Esophagus squamous epithelium (tissue), 4 donors: ENCODE results near the gene LCE6A.

Experiments
- CTCF ChIP-seq, 6 experiments: fragments of 450-650 bp in 4 of 6; fragments of 200-600 bp in 2 of 6; sonication (generic) in 2 of 6; IDR thresholded peaks; one replicate each; pipeline ENCODE4 v1.5.1; 2016 to 2019; ENCODE audit warnings: antibody characterized with exemption in 6 of 6, mild to moderate bottlenecking in 4 of 6, moderate library complexity in 4 of 6
- POLR2A ChIP-seq, 4 donors: fragments of 450-650 bp; IDR thresholded peaks; one replicate each; pipeline ENCODE4 v1.6.1; 2017; ENCODE audit warnings: antibody characterized with exemption in 4 of 4, mild to moderate bottlenecking in 4 of 4, moderate library complexity in 3 of 4

- TF ChIP-seq POLR2A (IDR thresholded peaks at IDR 0.05) (no peak), CTCF (IDR thresholded peaks at IDR 0.05) (no peak)
Measured at GRCh38 chr1:152795686-152796085, 47.0 kb upstream of the LCE6A start.
